Stimulated activated CD4-positive, alpha-beta T cell treated with anti-CD3 and anti-CD28 coated beads, Interleukin-4, amount 100 ng/mL, for 4 hours (primary cell): ENCODE results near the gene IGF2.

Experiments
- DNase-seq, 2 experiments: peaks; one replicate each; pipeline ENCODE4 v3.0.0-alpha.2; 2020

Gene IGF2

DNA sequence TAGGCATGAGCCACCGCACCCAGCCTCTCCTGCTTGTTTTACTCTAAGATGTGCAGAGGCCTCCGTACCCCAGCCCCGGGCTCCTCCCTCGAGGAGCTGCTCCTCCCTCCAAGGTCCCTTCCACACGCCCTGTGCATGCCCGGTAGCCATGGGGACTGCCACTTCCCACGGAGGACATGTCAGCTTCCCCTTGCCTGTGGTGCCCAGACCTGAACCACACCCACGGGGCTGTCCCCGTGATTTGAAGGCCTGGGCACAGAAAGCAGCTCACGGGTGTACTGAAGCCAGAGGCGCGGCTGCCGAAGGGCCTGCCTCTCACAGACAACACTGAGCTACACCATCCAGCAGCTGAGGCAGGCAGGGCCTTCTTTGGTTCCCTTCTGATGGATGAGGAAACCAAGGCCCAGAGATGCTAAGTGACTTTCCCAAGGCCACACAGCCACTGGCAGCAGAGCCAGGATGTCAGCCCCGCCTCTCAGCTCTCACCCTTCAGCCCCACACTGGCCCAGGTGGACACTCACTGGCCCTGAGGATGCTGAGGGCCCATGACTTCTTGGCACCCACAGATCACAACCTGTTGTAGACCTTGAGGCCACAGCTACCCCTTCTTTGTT, 14.5 kb upstream of the IGF2 start:
- DNase-seq = no peak

DNA sequence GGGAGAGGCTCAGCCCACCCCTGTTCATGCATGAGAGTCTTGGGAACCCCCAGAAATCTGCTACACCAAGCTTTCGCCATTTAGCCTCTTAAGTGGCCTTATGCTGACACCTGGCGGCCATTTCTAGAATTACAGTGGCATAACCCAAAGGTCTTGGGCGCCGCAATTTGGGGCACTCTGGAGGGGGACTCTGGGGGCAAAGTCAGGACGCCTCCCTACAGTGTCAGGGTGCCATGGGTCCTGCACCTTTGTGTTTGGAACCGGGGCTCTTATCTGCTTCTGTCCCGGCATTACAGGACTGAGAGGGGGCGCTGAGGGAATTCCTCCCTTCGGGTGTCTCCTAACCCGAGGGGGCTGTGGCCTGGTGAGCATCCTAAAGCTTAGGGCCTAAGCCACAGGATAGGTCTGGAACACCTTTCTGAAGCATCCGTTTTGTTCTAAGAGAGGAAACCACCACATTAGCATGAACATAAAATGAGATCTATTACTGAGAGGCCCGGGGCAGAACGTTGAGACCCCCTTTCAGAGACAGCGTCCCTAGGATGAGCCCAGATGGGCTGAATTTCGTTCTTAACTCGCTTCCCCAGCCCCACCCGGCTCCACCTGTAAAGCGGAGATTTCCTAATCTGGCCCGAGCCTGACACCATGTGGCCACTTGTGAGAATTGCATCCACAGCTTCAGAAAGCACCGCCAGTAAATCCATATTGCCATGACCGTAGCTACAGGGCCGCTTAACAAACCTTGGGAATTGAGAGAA, 12.5 kb upstream of the IGF2 start:
- DNase-seq = peak; percentile 71 to 74

GRCh38 chr11:2149864-2150847, 11.0 kb upstream of the IGF2 start:
- DNase-seq = no peak

DNA sequence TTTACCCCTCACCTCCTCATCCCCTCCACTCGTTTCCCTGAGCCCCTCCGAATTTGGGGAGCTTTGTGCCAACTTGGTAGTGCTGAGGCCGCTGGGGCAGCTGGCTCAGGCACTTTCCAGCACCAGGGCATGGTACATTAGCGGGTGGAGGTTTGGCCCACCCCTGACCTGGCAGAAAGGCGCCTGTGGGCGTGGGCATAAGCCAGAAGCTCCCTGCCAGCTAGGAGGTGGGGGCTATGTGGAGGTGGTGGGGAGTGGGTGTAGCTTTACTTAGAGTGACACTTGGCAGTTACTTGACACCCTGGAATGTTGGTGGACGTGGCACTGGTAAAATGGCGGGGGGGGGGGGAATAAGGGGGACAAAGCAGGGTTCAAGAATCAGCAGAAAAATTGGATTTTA, 10.3 kb upstream of the IGF2 start:
- DNase-seq = no peak

GRCh38 chr11:2148595-2148994, 9.4 kb upstream of the IGF2 start:
- no peak for DNase-seq

DNA sequence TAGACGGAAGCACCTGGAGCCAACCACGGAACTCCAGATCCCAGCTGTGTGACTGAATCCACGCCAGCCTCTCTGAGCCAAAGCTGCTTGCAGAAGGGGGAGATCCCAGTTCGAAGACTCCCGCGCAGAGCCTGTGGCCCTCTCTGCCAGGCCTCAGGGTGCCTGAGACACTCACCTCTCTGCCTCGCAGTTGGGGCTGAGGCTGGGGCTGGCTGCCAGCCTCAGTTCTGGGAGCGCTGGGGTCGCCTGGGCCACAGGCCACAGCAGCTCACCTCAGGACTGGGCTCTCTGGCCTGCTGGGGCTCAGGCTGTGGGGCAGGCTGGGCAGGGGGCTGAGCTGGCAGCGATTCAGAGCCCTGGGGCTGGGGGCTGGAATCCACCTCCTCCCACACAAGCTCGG, 8.2 kb upstream of the IGF2 start:
- DNase-seq = no peak

- no peak for DNase-seq
Measured at GRCh38 chr11:2146051-2146450, 6.9 kb upstream of the IGF2 start.

DNA sequence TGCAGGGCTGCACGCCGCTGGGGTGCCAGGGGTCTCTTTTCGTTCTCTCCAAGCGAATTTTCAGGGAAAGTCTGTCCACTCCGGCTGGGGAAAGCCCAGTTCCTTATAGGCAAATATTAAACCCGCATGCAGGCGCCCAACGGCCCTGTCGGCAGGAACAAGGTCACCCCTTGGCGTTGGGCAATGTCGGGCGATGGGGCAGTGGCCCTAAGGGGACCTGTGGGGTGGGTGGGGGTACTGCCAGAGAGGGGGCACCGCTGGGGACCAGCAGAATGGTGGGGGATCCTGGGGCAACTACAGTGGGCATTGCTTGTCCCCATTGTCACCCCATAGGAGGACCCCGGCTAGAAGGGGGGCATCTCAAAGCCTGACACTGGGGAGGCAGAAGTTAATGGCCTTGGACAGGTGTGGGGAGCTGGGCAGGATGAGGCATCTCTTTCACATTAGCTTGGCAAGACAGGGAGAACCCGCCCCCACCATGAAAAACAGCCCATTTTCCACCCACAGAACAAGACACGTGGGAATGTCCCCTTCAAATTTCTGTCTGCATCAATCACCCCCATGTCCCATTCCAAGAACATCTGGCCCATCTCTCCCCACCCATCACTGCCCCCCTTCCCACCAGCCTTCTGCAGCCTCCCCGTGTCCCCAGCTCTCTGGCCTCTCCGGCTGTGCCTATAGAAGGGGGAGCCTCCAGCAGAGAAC, 5.5 kb upstream of the IGF2 start:
- DNase-seq = no peak

GRCh38 chr11:2143799-2144543, 4.8 kb upstream of the IGF2 start:
- DNase-seq = no peak

- no peak for DNase-seq
Measured at GRCh38 chr11:2143477-2143798, 4.2 kb upstream of the IGF2 start.

DNA sequence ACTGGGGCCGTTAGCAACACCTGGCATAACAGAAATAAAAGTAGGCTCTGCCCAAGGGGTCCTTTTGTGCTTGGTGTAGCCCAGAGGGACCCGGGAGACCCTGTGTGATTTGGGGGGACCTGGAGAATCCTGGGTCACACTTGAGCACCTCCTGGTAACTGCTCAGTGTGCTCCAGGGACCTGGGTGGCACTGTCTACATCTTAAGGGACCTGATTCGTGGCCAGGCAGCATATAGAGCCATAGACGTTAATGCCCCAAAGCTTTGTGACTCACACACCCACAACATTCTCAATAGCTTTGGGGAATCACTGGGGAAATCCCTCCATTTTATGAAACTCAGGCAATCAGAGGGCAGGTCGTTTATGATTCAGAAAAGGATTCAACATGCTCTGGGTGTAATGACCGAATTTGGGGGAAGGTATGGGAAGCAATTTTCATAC, 3.6 kb upstream of the IGF2 start:
- DNase-seq = peak in 1 of 2 experiments; percentile 47

- DNase-seq = no peak
Measured at GRCh38 chr11:2142300-2142759, 3.1 kb upstream of the IGF2 start.

GRCh38 chr11:2140411-2141400, 1.5 kb upstream of the IGF2 start:
- DNase-seq = no peak

- DNase-seq = no peak
Measured at GRCh38 chr11:2139621-2140337, 590 bp upstream of the IGF2 start.

- no peak for DNase-seq
Measured at GRCh38 chr11:2138431-2139122, 612 bp downstream of the IGF2 start.

GRCh38 chr11:2138068-2138430, 1.1 kb downstream of the IGF2 start:
- no peak for DNase-seq

DNA sequence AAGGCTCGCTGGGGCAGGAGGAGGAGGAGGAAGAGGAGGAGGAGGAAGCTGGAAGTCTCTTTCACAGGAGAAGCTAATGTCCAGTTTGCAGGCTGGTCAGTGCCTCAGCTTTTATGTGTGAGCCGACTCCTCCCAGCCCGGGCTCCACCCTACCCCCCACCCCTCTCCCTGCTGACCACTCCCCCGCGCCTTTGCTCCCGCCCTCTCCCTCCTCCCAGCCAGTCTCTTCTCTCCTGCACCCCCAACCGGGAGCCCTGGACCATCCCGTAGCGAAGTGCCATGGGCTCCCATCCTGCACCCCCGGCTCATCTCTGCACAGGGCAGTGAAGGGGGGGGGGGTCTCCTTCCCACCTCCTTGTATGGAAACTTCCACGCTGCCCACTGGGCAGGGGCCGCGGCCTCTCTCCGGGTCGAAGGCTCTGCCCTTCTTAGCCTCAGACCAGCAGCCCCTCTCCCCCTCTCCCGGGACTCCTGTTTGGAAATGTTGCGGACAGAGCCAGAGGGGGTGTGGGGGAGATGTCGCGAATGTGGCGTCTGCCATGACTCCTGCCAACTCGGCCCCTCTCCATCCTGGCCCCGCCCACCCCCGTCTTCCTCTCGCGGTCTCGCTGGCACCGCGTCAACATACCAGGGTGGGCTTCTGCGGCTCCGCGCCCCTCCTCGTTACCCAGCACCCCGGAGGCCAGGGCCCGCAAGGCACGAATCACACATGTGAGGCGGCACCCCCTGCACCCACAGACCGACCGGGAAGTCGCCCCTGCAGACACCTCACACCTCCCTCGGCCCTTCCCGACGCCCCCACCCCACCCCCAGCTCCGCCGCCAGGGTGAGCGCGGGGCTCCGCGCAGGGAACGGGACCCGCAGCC, 1.8 kb downstream of the IGF2 start:
- no peak for DNase-seq

- DNase-seq = no peak
Measured at GRCh38 chr11:2136952-2137201, 2.3 kb downstream of the IGF2 start.
